SK-N-MC (cell line): ENCODE results near the gene ZC3H4.

Source experiments
- EZH2 ChIP-seq: fragments of 200-600 bp; sonication (generic); IDR thresholded peaks from one replicate; pipeline ENCODE4 v1.6.1; 2017; ENCODE audit warnings: antibody characterized with exemption
- POLR2AphosphoS5 ChIP-seq: IDR thresholded peaks from 2 replicates; pipeline ENCODE4 v1.6.1; 2012; ENCODE audit warnings: mild to moderate bottlenecking, low read depth, low read length, borderline replicate concordance

- TF ChIP-seq POLR2AphosphoS5, result no peak
- TF ChIP-seq EZH2, result no peak
These were observed 38.3 kb downstream of the ZC3H4 start for GRCh38 chr19:47075179-47075810.
